Peyer's patch (tissue), 4 donors: Measurements from ENCODE around the gene ZNF451.

ENCODE experiments used
- POLR2A ChIP-seq, 2 donors: fragments of 450-650 bp; IDR thresholded peaks; one replicate each; pipeline ENCODE4 v1.5.1; 2017; ENCODE audit warnings: antibody characterized with exemption in 2 of 2, mild to moderate bottlenecking in 2 of 2, moderate library complexity in 2 of 2
- TF ChIP-seq, protein P1 (sequence below), 6 experiments: fragments of 450-650 bp in 4 of 6; fragments of 200-600 bp in 2 of 6; sonication (generic) in 1 of 6; IDR thresholded peaks; one replicate each; pipeline ENCODE4 v1.5.1; 2017 to 2019; ENCODE audit warnings: antibody characterized with exemption in 6 of 6, mild to moderate bottlenecking in 3 of 6, moderate library complexity in 1 of 6

- TF ChIP-seq POLR2A (IDR thresholded peaks at IDR 0.05): peak; percentile 76 to 92
- TF ChIP-seq, protein P1, sequence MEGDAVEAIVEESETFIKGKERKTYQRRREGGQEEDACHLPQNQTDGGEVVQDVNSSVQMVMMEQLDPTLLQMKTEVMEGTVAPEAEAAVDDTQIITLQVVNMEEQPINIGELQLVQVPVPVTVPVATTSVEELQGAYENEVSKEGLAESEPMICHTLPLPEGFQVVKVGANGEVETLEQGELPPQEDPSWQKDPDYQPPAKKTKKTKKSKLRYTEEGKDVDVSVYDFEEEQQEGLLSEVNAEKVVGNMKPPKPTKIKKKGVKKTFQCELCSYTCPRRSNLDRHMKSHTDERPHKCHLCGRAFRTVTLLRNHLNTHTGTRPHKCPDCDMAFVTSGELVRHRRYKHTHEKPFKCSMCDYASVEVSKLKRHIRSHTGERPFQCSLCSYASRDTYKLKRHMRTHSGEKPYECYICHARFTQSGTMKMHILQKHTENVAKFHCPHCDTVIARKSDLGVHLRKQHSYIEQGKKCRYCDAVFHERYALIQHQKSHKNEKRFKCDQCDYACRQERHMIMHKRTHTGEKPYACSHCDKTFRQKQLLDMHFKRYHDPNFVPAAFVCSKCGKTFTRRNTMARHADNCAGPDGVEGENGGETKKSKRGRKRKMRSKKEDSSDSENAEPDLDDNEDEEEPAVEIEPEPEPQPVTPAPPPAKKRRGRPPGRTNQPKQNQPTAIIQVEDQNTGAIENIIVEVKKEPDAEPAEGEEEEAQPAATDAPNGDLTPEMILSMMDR (IDR thresholded peaks at IDR 0.05): peak in 1 of 6 experiments; percentile 29
Measured at GRCh38 chr6:57089687-57090457, at the start of gene ZNF451.
